ENCODE data around the gene BAD. TPM values are rescaled to one million over a fixed set of nuclear protein-coding genes. Genes with fewer than 3 reads are reported as not detected.

BAD gene
- total and polyA plus RNA-seq, 4 donors = 16.0 to 39.5 (median 30.2) TPM

DNA sequence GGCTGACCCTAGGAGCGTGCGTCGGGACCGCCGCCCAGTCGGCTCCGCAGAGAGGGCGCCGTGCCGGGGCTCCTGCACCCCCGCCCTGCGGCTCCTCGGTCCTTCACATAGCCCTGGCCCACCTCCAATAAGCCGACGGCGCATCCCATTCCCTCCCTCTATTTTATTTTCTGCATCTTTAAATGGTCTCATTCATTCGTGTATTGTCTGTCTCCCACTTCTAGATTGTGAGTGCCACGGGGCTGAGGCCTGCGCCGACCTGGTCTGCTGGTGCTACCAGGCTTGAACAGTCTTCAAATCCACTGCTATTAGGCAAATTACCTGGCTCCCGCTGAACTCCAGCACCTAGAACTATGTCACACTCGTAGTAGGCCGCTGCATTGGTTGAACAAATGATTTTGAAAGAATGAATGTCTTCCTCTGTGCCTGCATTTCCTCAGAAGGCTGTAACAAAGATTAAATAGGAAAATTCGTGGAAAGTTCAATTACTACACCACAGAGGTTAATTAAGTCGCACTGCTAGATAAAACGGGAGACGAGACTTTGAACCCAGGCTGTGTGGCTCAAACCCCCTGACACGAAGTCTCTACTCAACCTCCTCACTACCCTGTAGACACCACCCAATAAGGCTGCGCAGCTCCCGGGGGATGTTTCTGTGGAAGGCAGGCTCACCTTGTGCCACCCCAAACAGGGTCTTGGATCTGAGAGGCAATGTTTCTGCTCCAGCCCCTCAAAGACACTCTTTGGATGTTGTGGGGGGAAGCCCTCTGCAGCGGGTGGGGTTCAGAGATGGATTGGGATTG is 36.5 kb downstream of the BAD start:
- Histone ChIP-seq H3K27ac (ENCODE audit: low read depth in 1 of 2, low read length in 2 of 2) (peak overlapping the region; percentile 95 to 97), H3K27me3 (ENCODE audit: control insufficient read depth in 4 of 4, insufficient read depth in 4 of 4, low read length in 3 of 4) (no peaks in the 10 kb centered on the region), H3K9me3 (ENCODE audit: control insufficient read depth in 4 of 4, low read length in 3 of 4) (no peaks in the 10 kb centered on the region), H3K9ac (ENCODE audit: low read depth in 1 of 2, low read length in 2 of 2) (peak overlapping the region in 1 of 2 donors; percentile 8), H3K36me3 (ENCODE audit: control insufficient read depth in 4 of 4, insufficient read depth in 3 of 4, low read depth in 1 of 4, low read length in 3 of 4) (peaks cover 0 to 6% (median 4%) of the 10 kb centered on the region in 4 donors), H3K4me1 (ENCODE audit: control insufficient read depth in 4 of 4, insufficient read depth in 4 of 4, low read length in 3 of 4) (peaks cover 11 to 67% (median 52%) of the 10 kb centered on the region in 4 donors), H3K4me3 (ENCODE audit: low read depth in 1 of 3, low read length in 3 of 3) (peak overlapping the region in 2 of 3 donors; percentile 92 to 96)
- no peak for TF ChIP-seq NR2F2 (IDR thresholded peaks at IDR 0.05)
- TF ChIP-seq YY1 (IDR thresholded peaks at IDR 0.05) = no peak
- TF ChIP-seq FOXA1 (IDR thresholded peaks at IDR 0.05) = no peak
- no peak for TF ChIP-seq GABPA (IDR thresholded peaks at IDR 0.05 in 1 of 2, conservative IDR thresholded peaks at IDR 0.05 in 1 of 2)
- TF ChIP-seq, protein P1, sequence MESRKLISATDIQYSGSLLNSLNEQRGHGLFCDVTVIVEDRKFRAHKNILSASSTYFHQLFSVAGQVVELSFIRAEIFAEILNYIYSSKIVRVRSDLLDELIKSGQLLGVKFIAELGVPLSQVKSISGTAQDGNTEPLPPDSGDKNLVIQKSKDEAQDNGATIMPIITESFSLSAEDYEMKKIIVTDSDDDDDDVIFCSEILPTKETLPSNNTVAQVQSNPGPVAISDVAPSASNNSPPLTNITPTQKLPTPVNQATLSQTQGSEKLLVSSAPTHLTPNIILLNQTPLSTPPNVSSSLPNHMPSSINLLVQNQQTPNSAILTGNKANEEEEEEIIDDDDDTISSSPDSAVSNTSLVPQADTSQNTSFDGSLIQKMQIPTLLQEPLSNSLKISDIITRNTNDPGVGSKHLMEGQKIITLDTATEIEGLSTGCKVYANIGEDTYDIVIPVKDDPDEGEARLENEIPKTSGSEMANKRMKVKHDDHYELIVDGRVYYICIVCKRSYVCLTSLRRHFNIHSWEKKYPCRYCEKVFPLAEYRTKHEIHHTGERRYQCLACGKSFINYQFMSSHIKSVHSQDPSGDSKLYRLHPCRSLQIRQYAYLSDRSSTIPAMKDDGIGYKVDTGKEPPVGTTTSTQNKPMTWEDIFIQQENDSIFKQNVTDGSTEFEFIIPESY (IDR thresholded peaks at IDR 0.05) = no peak
- no peak for TF ChIP-seq HNF4A (conservative IDR thresholded peaks at IDR 0.05)
- TF ChIP-seq EGR1 (IDR thresholded peaks at IDR 0.05; ENCODE audit: low read depth in 2 of 2) = no peak
- TF ChIP-seq FOXA2 (IDR thresholded peaks at IDR 0.05) = no peak
- TF ChIP-seq, protein P2, sequence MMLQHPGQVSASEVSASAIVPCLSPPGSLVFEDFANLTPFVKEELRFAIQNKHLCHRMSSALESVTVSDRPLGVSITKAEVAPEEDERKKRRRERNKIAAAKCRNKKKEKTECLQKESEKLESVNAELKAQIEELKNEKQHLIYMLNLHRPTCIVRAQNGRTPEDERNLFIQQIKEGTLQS (IDR thresholded peaks at IDR 0.05) = no peak
- no peak for TF ChIP-seq TAF1 (conservative IDR thresholded peaks at IDR 0.05)
- TF ChIP-seq RXRA (IDR thresholded peaks at IDR 0.05) = no peak
- TF ChIP-seq, protein P3, sequence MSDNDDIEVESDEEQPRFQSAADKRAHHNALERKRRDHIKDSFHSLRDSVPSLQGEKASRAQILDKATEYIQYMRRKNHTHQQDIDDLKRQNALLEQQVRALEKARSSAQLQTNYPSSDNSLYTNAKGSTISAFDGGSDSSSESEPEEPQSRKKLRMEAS (IDR thresholded peaks at IDR 0.05) = no peak
- WGBS = 36% methylated on average over 31 of the region's 31 CpGs
- no peak for DNase-seq (ENCODE audit: low spot score)

DNA sequence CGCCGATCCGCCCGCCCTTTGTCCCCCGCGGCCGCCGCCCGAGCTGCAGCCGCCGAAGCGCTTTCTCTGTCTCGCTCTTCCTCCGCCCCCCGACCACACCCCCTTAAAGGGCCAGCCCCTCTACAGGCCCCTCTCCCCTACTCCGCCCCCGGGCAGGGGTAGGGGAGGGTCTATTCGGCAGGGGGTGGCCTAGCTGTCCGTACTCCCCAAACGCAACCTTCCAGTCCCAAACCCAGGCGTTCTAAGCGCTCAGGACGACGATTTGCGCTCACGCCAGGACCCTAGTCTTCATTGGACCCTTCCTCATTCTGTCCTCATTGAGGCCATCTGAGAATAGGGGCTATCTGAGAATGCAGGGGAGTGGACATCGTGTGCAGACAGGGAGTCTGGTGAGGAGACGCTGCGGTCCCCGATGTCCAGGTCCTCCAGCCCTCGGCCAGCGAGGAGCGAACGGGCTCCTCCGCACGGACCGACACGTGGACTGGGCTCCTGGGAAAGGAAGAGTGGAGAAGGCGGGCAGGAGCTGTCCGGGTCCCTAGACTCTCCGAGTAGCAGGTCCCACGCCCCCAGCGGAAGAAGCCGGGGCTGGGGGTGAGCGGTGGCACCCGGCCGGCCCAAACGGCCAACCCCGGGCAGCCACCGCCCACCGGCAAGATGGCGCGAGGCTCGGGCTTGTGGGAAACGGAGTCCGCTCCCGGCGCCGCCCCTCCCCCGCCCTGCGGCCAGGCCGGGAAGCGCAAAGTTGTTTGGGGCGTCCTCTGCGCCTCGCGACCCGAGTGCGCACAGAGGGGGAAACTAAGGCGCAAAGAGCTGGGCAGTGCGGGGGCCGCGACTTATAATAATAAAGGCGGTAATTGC is 37.4 kb downstream of the BAD start, which contains the start of gene PPP1R14B:
PPP1R14B (minus strand) TSS at position 73 of the 858 bp plus-strand sequence. CDS start 270 bp downstream, outside the sequence.
- Histone ChIP-seq H3K4me3 (ENCODE audit: low read depth in 1 of 3, low read length in 3 of 3) (peak within 1 kb of the TSS; percentile 74 to 96 (median 92)), H3K36me3 (ENCODE audit: control insufficient read depth in 4 of 4, insufficient read depth in 3 of 4, low read depth in 1 of 4, low read length in 3 of 4) (peaks cover 0 to 6% (median 4%) of the 10 kb centered on the region in 4 donors), H3K9ac (ENCODE audit: low read depth in 1 of 2, low read length in 2 of 2) (peak within 1 kb of the TSS; percentile 75 to 76), H3K27ac (ENCODE audit: low read depth in 1 of 2, low read length in 2 of 2) (peak within 1 kb of the TSS; percentile 95 to 97), H3K27me3 (ENCODE audit: control insufficient read depth in 4 of 4, insufficient read depth in 4 of 4, low read length in 3 of 4) (no peaks in the 10 kb centered on the region), H3K4me1 (ENCODE audit: control insufficient read depth in 4 of 4, insufficient read depth in 4 of 4, low read length in 3 of 4) (peaks cover 17 to 73% (median 55%) of the 10 kb centered on the region in 4 donors), H3K9me3 (ENCODE audit: control insufficient read depth in 4 of 4, low read length in 3 of 4) (no peaks in the 10 kb centered on the region)
- under 1% methylated on average over 74 of the region's 74 CpGs for WGBS
- TF ChIP-seq, protein P4, sequence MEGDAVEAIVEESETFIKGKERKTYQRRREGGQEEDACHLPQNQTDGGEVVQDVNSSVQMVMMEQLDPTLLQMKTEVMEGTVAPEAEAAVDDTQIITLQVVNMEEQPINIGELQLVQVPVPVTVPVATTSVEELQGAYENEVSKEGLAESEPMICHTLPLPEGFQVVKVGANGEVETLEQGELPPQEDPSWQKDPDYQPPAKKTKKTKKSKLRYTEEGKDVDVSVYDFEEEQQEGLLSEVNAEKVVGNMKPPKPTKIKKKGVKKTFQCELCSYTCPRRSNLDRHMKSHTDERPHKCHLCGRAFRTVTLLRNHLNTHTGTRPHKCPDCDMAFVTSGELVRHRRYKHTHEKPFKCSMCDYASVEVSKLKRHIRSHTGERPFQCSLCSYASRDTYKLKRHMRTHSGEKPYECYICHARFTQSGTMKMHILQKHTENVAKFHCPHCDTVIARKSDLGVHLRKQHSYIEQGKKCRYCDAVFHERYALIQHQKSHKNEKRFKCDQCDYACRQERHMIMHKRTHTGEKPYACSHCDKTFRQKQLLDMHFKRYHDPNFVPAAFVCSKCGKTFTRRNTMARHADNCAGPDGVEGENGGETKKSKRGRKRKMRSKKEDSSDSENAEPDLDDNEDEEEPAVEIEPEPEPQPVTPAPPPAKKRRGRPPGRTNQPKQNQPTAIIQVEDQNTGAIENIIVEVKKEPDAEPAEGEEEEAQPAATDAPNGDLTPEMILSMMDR (IDR thresholded peaks at IDR 0.05; ENCODE audit: low read depth, low read length, missing input control) = peak; percentile 9
- TF ChIP-seq SP1 (IDR thresholded peaks at IDR 0.05) (peak; percentile 34), RAD21 (IDR thresholded peaks at IDR 0.05) (peak in 1 of 2 donors; percentile 29), EGR1 (IDR thresholded peaks at IDR 0.05; ENCODE audit: low read depth in 2 of 2) (no peak), GABPA (IDR thresholded peaks at IDR 0.05 in 1 of 2, conservative IDR thresholded peaks at IDR 0.05 in 1 of 2) (peak in 1 of 2 donors; percentile 49), YY1 (IDR thresholded peaks at IDR 0.05) (peak; percentile 95)
- TF ChIP-seq, protein P5, sequence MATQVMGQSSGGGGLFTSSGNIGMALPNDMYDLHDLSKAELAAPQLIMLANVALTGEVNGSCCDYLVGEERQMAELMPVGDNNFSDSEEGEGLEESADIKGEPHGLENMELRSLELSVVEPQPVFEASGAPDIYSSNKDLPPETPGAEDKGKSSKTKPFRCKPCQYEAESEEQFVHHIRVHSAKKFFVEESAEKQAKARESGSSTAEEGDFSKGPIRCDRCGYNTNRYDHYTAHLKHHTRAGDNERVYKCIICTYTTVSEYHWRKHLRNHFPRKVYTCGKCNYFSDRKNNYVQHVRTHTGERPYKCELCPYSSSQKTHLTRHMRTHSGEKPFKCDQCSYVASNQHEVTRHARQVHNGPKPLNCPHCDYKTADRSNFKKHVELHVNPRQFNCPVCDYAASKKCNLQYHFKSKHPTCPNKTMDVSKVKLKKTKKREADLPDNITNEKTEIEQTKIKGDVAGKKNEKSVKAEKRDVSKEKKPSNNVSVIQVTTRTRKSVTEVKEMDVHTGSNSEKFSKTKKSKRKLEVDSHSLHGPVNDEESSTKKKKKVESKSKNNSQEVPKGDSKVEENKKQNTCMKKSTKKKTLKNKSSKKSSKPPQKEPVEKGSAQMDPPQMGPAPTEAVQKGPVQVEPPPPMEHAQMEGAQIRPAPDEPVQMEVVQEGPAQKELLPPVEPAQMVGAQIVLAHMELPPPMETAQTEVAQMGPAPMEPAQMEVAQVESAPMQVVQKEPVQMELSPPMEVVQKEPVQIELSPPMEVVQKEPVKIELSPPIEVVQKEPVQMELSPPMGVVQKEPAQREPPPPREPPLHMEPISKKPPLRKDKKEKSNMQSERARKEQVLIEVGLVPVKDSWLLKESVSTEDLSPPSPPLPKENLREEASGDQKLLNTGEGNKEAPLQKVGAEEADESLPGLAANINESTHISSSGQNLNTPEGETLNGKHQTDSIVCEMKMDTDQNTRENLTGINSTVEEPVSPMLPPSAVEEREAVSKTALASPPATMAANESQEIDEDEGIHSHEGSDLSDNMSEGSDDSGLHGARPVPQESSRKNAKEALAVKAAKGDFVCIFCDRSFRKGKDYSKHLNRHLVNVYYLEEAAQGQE (IDR thresholded peaks at IDR 0.05) = peak; percentile 37
- TF ChIP-seq, protein P1 (IDR thresholded peaks at IDR 0.05) = no peak
- peak; percentile 88 for DNase-seq (ENCODE audit: low spot score)
